HEK293 (cell line): ENCODE data around the gene MFSD11.

Experiments
- GLIS1 ChIP-seq: fragments of 450-650 bp; formaldehyde crosslinking; IDR thresholded peaks from 2 replicates; pipeline ENCODE4 v1.5.1; 2016; ENCODE audit warnings: missing biosample characterization, missing genetic modification characterization
- GLIS2 ChIP-seq: fragments of 450-650 bp; formaldehyde crosslinking; IDR thresholded peaks from 2 replicates; pipeline ENCODE4 v1.5.1; 2016; ENCODE audit warnings: missing biosample characterization, missing genetic modification characterization
- SP7 ChIP-seq: fragments of 450-650 bp; formaldehyde crosslinking; IDR thresholded peaks from 2 replicates; pipeline ENCODE4 v1.5.1; 2016; ENCODE audit warnings: missing biosample characterization, missing genetic modification characterization
- WT1 ChIP-seq: fragments of 450-650 bp; formaldehyde crosslinking; IDR thresholded peaks from 2 replicates; pipeline ENCODE4 v1.5.1; 2016; ENCODE audit warnings: missing biosample characterization, missing genetic modification characterization
- ZFP41 ChIP-seq: fragments of 450-650 bp; formaldehyde crosslinking; IDR thresholded peaks from 2 replicates; pipeline ENCODE4 v1.5.1; 2016; ENCODE audit warnings: missing biosample characterization, missing genetic modification characterization, borderline replicate concordance
- ZNF112 ChIP-seq: fragments of 450-650 bp; formaldehyde crosslinking; IDR thresholded peaks from 2 replicates; pipeline ENCODE4 v1.5.0; 2017; ENCODE audit warnings: missing biosample characterization, missing genetic modification characterization
- ZNF184 ChIP-seq: fragments of 450-650 bp; IDR thresholded peaks from 2 replicates; pipeline ENCODE4 v1.5.1; 2018; ENCODE audit warnings: missing biosample characterization, mild to moderate bottlenecking, missing genetic modification characterization
- ZNF214 ChIP-seq: fragments of 450-650 bp; formaldehyde crosslinking; IDR thresholded peaks from 2 replicates; pipeline ENCODE4 v1.5.1; 2017; ENCODE audit warnings: missing biosample characterization, mild to moderate bottlenecking, missing genetic modification characterization, borderline replicate concordance
- ZNF311 ChIP-seq: fragments of 450-650 bp; formaldehyde crosslinking; IDR thresholded peaks from 2 replicates; pipeline ENCODE4 v1.5.1; 2017; ENCODE audit warnings: missing biosample characterization, missing genetic modification characterization, borderline replicate concordance
- ZNF335 ChIP-seq: fragments of 450-650 bp; formaldehyde crosslinking; conservative IDR thresholded peaks from 2 replicates; pipeline ENCODE4 v1.5.1; 2016; ENCODE audit warnings: missing biosample characterization, missing genetic modification characterization
- ZNF350 ChIP-seq: fragments of 450-650 bp; formaldehyde crosslinking; IDR thresholded peaks from 2 replicates; pipeline ENCODE4 v1.5.0; 2017; ENCODE audit warnings: missing biosample characterization, mild to moderate bottlenecking, missing genetic modification characterization
- ZNF426 ChIP-seq: fragments of 450-650 bp; formaldehyde crosslinking; IDR thresholded peaks from 2 replicates; pipeline ENCODE4 v1.5.1; 2017; ENCODE audit warnings: missing biosample characterization, missing genetic modification characterization, mild to moderate bottlenecking, inconsistent platforms, moderate library complexity
- TF ChIP-seq, protein P1 (sequence below): fragments of 450-650 bp; formaldehyde crosslinking; IDR thresholded peaks from 2 replicates; pipeline ENCODE4 v1.5.1; 2016; ENCODE audit warnings: missing biosample characterization, missing genetic modification characterization
- TF ChIP-seq, protein P2 (sequence below): fragments of 450-650 bp; formaldehyde crosslinking; IDR thresholded peaks from 2 replicates; pipeline ENCODE4 v1.5.1; 2016; ENCODE audit warnings: missing biosample characterization, missing genetic modification characterization
- TF ChIP-seq, protein P3 (sequence below): fragments of 450-650 bp; formaldehyde crosslinking; IDR thresholded peaks from 2 replicates; pipeline ENCODE4 v1.5.1; 2017; ENCODE audit warnings: missing biosample characterization, missing genetic modification characterization
- TF ChIP-seq, protein P4 (sequence below): fragments of 450-650 bp; formaldehyde crosslinking; optimal IDR thresholded peaks from 2 replicates; pipeline ENCODE3; 2016; ENCODE audit warnings: missing biosample characterization, mild to moderate bottlenecking, missing genetic modification characterization
- TF ChIP-seq, protein P5 (sequence below): fragments of 450-650 bp; formaldehyde crosslinking; IDR thresholded peaks from 2 replicates; pipeline ENCODE4 v1.5.1; 2016; ENCODE audit warnings: missing biosample characterization, missing genetic modification characterization
- TF ChIP-seq, protein P6 (sequence below): fragments of 450-650 bp; formaldehyde crosslinking; IDR thresholded peaks from 2 replicates; pipeline ENCODE4 v1.5.1; 2016; ENCODE audit warnings: missing biosample characterization, missing genetic modification characterization
- TF ChIP-seq, protein P7 (sequence below): fragments of 450-650 bp; formaldehyde crosslinking; IDR thresholded peaks from 2 replicates; pipeline ENCODE4 v1.5.1; 2016; ENCODE audit warnings: missing biosample characterization, missing genetic modification characterization
- TF ChIP-seq, protein P8 (sequence below): fragments of 450-650 bp; formaldehyde crosslinking; IDR thresholded peaks from 2 replicates; pipeline ENCODE4 v1.5.1; 2016; ENCODE audit warnings: missing biosample characterization, missing genetic modification characterization
- TF ChIP-seq, protein P9 (sequence below): sonication (generic); formaldehyde crosslinking; IDR thresholded peaks from 2 replicates; pipeline ENCODE4 v1.8.1; 2022; ENCODE audit warnings: mild to moderate bottlenecking, moderate library complexity, missing genetic modification reagents

The MFSD11 gene

DNA sequence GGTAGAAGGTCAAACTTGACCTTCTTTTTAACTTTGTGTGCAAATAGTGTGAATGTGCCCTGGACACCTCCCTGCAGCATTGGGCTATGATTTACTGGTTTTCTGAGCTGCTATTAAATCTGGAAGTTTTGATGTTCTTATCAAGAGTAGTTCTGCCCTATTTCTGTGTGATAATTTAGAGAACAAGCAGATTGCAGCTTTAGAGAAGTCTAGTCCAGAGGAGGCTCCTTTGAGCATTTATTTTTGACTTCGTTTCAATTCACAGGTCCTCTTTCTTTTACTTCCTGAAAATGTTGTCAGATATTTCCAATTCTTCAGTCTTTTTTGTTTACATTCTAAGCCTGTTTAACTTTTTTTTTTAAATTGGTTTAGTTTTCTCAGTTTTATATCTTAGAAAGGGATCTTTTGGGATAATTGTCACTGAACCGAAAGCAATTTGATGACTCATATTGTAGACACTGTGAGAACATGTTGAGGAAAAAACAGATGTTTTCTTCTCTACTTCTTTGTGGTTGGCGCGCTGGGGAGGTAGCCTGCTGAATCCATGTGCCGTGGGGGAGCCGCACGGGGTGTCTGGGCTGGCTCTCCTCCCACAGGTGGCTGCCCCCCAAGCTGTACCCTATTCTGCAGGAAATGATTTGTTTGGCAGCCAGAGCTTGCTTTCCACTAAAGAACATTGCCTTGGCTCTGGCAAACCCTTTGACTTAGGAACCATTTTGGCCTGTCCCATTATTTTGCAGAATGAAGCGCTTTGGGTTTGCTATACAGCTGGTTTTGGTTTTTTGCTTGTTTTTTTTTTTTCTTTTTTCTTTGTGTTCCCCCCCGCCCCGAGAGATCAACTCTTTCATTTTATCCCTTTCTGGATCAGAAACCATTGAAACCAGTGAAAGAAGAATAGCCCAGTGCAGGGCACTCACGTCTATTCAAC lies 53.4 kb downstream of the MFSD11 start (continued):
- TF ChIP-seq ZNF350 (no peak), GLIS1 (tag by site-specific recombination) (peak; percentile 100), ZNF426 (tag by site-specific recombination) (no peak), ZNF311 (tag by site-specific recombination) (no peak), GLIS2 (tag by site-specific recombination) (peak; percentile 68), WT1 (tag by site-specific recombination) (no peak), ZNF335 (peak; percentile 25; the same call in 1 of the 2 replicates), ZNF112 (tag by site-specific recombination) (no peak), SP7 (tag by site-specific recombination) (peak; percentile 69; the same call in 1 of the 2 replicates), ZFP41 (tag by site-specific recombination) (no peak), ZNF184 (tag by site-specific recombination) (peak; percentile 97), ZNF214 (tag by site-specific recombination) (no peak)
- TF ChIP-seq, protein P1, sequence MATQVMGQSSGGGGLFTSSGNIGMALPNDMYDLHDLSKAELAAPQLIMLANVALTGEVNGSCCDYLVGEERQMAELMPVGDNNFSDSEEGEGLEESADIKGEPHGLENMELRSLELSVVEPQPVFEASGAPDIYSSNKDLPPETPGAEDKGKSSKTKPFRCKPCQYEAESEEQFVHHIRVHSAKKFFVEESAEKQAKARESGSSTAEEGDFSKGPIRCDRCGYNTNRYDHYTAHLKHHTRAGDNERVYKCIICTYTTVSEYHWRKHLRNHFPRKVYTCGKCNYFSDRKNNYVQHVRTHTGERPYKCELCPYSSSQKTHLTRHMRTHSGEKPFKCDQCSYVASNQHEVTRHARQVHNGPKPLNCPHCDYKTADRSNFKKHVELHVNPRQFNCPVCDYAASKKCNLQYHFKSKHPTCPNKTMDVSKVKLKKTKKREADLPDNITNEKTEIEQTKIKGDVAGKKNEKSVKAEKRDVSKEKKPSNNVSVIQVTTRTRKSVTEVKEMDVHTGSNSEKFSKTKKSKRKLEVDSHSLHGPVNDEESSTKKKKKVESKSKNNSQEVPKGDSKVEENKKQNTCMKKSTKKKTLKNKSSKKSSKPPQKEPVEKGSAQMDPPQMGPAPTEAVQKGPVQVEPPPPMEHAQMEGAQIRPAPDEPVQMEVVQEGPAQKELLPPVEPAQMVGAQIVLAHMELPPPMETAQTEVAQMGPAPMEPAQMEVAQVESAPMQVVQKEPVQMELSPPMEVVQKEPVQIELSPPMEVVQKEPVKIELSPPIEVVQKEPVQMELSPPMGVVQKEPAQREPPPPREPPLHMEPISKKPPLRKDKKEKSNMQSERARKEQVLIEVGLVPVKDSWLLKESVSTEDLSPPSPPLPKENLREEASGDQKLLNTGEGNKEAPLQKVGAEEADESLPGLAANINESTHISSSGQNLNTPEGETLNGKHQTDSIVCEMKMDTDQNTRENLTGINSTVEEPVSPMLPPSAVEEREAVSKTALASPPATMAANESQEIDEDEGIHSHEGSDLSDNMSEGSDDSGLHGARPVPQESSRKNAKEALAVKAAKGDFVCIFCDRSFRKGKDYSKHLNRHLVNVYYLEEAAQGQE (tag by site-specific recombination), result 0 out of 2 replicates have a peak, but pooled peaks have one; percentile 14
- TF ChIP-seq, protein P2, sequence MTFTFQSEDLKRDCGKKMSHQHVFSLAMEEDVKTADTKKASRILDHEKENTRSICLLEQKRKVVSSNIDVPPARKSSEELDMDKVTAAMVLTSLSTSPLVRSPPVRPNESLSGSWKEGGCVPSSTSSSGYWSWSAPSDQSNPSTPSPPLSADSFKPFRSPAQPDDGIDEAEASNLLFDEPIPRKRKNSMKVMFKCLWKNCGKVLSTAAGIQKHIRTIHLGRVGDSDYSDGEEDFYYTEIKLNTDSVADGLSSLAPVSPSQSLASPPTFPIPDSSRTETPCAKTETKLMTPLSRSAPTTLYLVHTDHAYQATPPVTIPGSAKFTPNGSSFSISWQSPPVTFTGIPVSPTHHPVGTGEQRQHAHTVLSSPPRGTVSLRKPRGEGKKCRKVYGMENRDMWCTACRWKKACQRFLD, result no peak
- TF ChIP-seq, protein P3, sequence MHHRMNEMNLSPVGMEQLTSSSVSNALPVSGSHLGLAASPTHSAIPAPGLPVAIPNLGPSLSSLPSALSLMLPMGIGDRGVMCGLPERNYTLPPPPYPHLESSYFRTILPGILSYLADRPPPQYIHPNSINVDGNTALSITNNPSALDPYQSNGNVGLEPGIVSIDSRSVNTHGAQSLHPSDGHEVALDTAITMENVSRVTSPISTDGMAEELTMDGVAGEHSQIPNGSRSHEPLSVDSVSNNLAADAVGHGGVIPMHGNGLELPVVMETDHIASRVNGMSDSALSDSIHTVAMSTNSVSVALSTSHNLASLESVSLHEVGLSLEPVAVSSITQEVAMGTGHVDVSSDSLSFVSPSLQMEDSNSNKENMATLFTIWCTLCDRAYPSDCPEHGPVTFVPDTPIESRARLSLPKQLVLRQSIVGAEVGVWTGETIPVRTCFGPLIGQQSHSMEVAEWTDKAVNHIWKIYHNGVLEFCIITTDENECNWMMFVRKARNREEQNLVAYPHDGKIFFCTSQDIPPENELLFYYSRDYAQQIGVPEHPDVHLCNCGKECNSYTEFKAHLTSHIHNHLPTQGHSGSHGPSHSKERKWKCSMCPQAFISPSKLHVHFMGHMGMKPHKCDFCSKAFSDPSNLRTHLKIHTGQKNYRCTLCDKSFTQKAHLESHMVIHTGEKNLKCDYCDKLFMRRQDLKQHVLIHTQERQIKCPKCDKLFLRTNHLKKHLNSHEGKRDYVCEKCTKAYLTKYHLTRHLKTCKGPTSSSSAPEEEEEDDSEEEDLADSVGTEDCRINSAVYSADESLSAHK (tag by site-specific recombination), result no peak
- TF ChIP-seq, protein P4, sequence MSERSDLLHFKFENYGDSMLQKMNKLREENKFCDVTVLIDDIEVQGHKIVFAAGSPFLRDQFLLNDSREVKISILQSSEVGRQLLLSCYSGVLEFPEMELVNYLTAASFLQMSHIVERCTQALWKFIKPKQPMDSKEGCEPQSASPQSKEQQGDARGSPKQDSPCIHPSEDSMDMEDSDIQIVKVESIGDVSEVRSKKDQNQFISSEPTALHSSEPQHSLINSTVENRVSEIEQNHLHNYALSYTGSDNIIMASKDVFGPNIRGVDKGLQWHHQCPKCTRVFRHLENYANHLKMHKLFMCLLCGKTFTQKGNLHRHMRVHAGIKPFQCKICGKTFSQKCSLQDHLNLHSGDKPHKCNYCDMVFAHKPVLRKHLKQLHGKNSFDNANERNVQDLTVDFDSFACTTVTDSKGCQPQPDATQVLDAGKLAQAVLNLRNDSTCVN (tag by site-specific recombination), result no peak
- TF ChIP-seq, protein P5, sequence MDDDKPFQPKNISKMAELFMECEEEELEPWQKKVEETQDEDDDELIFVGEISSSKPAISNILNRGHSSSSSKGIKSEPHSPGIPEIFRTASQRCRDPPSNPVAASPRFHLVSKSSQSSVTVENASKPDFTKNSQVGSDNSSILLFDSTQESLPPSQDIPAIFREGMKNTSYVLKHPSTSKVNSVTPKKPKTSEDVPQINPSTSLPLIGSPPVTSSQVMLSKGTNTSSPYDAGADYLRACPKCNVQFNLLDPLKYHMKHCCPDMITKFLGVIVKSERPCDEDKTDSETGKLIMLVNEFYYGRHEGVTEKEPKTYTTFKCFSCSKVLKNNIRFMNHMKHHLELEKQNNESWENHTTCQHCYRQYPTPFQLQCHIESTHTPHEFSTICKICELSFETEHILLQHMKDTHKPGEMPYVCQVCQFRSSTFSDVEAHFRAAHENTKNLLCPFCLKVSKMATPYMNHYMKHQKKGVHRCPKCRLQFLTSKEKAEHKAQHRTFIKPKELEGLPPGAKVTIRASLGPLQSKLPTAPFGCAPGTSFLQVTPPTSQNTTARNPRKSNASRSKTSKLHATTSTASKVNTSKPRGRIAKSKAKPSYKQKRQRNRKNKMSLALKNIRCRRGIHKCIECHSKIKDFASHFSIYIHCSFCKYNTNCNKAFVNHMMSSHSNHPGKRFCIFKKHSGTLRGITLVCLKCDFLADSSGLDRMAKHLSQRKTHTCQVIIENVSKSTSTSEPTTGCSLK (tag by site-specific recombination), result no peak
- TF ChIP-seq, protein P6, sequence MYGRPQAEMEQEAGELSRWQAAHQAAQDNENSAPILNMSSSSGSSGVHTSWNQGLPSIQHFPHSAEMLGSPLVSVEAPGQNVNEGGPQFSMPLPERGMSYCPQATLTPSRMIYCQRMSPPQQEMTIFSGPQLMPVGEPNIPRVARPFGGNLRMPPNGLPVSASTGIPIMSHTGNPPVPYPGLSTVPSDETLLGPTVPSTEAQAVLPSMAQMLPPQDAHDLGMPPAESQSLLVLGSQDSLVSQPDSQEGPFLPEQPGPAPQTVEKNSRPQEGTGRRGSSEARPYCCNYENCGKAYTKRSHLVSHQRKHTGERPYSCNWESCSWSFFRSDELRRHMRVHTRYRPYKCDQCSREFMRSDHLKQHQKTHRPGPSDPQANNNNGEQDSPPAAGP (tag by site-specific recombination), result no peak
- TF ChIP-seq, protein P7, sequence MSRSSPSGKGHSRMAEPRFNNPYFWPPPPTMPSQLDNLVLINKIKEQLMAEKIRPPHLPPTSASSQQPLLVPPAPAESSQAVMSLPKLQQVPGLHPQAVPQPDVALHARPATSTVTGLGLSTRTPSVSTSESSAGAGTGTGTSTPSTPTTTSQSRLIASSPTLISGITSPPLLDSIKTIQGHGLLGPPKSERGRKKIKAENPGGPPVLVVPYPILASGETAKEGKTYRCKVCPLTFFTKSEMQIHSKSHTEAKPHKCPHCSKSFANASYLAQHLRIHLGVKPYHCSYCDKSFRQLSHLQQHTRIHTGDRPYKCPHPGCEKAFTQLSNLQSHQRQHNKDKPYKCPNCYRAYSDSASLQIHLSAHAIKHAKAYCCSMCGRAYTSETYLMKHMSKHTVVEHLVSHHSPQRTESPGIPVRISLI (tag by site-specific recombination), result peak; percentile 15; the same call in 1 of the 2 replicates
- TF ChIP-seq, protein P8, sequence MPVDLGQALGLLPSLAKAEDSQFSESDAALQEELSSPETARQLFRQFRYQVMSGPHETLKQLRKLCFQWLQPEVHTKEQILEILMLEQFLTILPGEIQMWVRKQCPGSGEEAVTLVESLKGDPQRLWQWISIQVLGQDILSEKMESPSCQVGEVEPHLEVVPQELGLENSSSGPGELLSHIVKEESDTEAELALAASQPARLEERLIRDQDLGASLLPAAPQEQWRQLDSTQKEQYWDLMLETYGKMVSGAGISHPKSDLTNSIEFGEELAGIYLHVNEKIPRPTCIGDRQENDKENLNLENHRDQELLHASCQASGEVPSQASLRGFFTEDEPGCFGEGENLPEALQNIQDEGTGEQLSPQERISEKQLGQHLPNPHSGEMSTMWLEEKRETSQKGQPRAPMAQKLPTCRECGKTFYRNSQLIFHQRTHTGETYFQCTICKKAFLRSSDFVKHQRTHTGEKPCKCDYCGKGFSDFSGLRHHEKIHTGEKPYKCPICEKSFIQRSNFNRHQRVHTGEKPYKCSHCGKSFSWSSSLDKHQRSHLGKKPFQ (tag by site-specific recombination), result peak; percentile 10; the same call in 1 of the 2 replicates
- TF ChIP-seq, protein P9, sequence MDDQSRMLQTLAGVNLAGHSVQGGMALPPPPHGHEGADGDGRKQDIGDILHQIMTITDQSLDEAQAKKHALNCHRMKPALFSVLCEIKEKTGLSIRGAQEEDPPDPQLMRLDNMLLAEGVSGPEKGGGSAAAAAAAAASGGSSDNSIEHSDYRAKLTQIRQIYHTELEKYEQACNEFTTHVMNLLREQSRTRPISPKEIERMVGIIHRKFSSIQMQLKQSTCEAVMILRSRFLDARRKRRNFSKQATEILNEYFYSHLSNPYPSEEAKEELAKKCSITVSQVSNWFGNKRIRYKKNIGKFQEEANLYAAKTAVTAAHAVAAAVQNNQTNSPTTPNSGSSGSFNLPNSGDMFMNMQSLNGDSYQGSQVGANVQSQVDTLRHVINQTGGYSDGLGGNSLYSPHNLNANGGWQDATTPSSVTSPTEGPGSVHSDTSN (CRISPR knock-in tag), result no peak
